HepG2 (cell line): Measurements from ENCODE around the gene PNPLA1. TPM values are rescaled to one million over a fixed set of nuclear protein-coding genes. Genes with fewer than 3 reads are reported as not detected.

ENCODE experiments used
- ATAC-seq: fragments of 200-7000 bp; cut with Tn5 transposase; 3 replicates; pipeline ENCODE4 v1.9.1; 2020; ENCODE audit warnings: mild to moderate bottlenecking, moderate library complexity
- BruUV-seq: library from RNA; stranded (reverse); fragments of 400-500 nt; replicated peaks from 2 replicates; lab custom pipeline; 2021; lab: Mats Ljungman, UMichigan
- CTCF ChIA-PET: fragments of 300-600 bp; formaldehyde crosslinking; extraction: SDS; loops from one replicate; lab custom pipeline; 2021; ENCODE audit warnings: low total read pairs, inconsistent platforms, low intra/inter-chr PET ratio; lab: Yijun Ruan, JAX
- POLR2A ChIA-PET: fragments of 350-600 bp; sonication (Branson Sonifier 250); formaldehyde crosslinking; loops from one replicate; lab custom pipeline; 2020; ENCODE audit warnings: antibody characterized with exemption, inconsistent platforms; lab: Yijun Ruan, JAX
- DNase-seq: peaks from one replicate; pipeline ENCODE4 v3.0.0-alpha.2; 2015; ENCODE audit warnings: low spot score
- FAIRE-seq: peaks from 3 replicates; lab custom pipeline; 2011; peaks lifted over from hg19 to GRCh38; lab: Jason Lieb, UNC
- H2AFZ ChIP-seq: one replicate; pipeline ENCODE4 v1.6.1; 2011; ENCODE audit warnings: low read length, inconsistent platforms
- H3K27ac ChIP-seq: fragments of 300-600 bp; 3 replicates; pipeline ENCODE4 v1.8.0; 2011; ENCODE audit warnings: mixed run types, mild to moderate bottlenecking, mixed read lengths, low read length, inconsistent platforms; ENCODE audit not compliant: insufficient read depth; ENCODE audit errors: extremely low read length
- H3K27me3 ChIP-seq, 2 experiments: fragments of 200-600 bp in 1 of 2; 2 replicates in 1 of 2; 3 replicates in 1 of 2; pipeline versions ENCODE4 v1.6.0 to v1.8.0; 2011; ENCODE audit warnings: low read length in 2 of 2, mild to moderate bottlenecking in 2 of 2, moderate library complexity in 2 of 2, inconsistent platforms in 1 of 2; ENCODE audit not compliant: insufficient read depth in 2 of 2, control insufficient read depth in 1 of 2
- H3K36me3 ChIP-seq, 2 experiments: fragments of 200-600 bp in 1 of 2; replicated peaks in 1 of 2; 2 replicates in 1 of 2; 3 replicates in 1 of 2; pipeline versions ENCODE4 v1.5.1 to v1.8.0; 2011; ENCODE audit warnings: low read length in 2 of 2, inconsistent platforms in 1 of 2; ENCODE audit not compliant: insufficient read depth in 2 of 2, control insufficient read depth in 1 of 2
- H3K4me1 ChIP-seq: 2 replicates; pipeline ENCODE4 v1.5.1; 2012; ENCODE audit warnings: low read length, inconsistent platforms; ENCODE audit not compliant: insufficient read depth
- H3K4me2 ChIP-seq: 2 replicates; pipeline ENCODE4 v1.6.0; 2011; ENCODE audit warnings: low read depth, low read length, inconsistent platforms
- H3K4me3 ChIP-seq, 3 experiments: fragments of 200-600 bp in 1 of 3; sonication (generic), shearing (Covaris generic) in 1 of 3; replicated peaks in 1 of 3; 2 replicates each; pipeline ENCODE4 v1.5.1; 2011 to 2016; ENCODE audit warnings: low read length in 3 of 3, inconsistent platforms in 2 of 3, low read depth in 2 of 3, mild to moderate bottlenecking in 2 of 3, control low read depth in 1 of 3, mixed read lengths in 1 of 3; ENCODE audit not compliant: insufficient read depth in 1 of 3
- H3K79me2 ChIP-seq: one replicate; pipeline ENCODE4 v1.6.1; 2011; ENCODE audit warnings: low read length, inconsistent platforms; ENCODE audit not compliant: insufficient read depth
- H3K9ac ChIP-seq: 2 replicates; pipeline ENCODE4 v1.6.0; 2011; ENCODE audit warnings: mild to moderate bottlenecking, low read depth, low read length, inconsistent platforms; ENCODE audit not compliant: insufficient read depth
- H3K9me3 ChIP-seq: 2 replicates; pipeline ENCODE4 v1.5.1; 2012; ENCODE audit warnings: mild to moderate bottlenecking, low read length
- H4K20me1 ChIP-seq: 2 replicates; pipeline ENCODE4 v1.6.0; 2011; ENCODE audit warnings: inconsistent platforms, mild to moderate bottlenecking, low read length, moderate library complexity; ENCODE audit not compliant: insufficient read depth
- ATF7 ChIP-seq, 2 experiments: fragments of 450-650 bp in 1 of 2; sonication (generic) in 1 of 2; formaldehyde crosslinking in 1 of 2; IDR thresholded peaks; 2 replicates each; pipeline versions ENCODE4 v1.4.0 to v1.6.1; 2016 to 2020; ENCODE audit warnings: antibody characterized with exemption in 1 of 2, mild to moderate bottlenecking in 1 of 2, missing genetic modification reagents in 1 of 2
- ELK4 ChIP-seq: sonication (generic); formaldehyde crosslinking; IDR thresholded peaks from 2 replicates; pipeline ENCODE4 v1.9.0; 2021; ENCODE audit warnings: missing genetic modification reagents, borderline replicate concordance
- HDAC2 ChIP-seq: sonication (generic); formaldehyde crosslinking; IDR thresholded peaks from 2 replicates; pipeline ENCODE4 v1.4.0; 2020; ENCODE audit warnings: missing genetic modification reagents
- MAFF ChIP-seq: IDR thresholded peaks from 2 replicates; pipeline ENCODE4 v1.6.1; 2011; ENCODE audit warnings: low read depth, low read length, improper control_type of control experiment
- MAFK ChIP-seq, 2 experiments: IDR thresholded peaks in 1 of 2; conservative IDR thresholded peaks in 1 of 2; 2 replicates each; pipeline ENCODE4 v1.6.1; 2011; ENCODE audit warnings: improper control_type of control experiment in 2 of 2, low read length in 2 of 2
- WGBS: methylation state at CpG from one replicate; pipeline ENCODE4 v1.1.6; 2017; ENCODE audit warnings: low lambda C conversion rate; 5-methylcytosine and 5-hydroxymethylcytosine counted together
- in situ Hi-C: cut with HindIII; loops from 2 replicates; pipeline ENCODE4 v1.10.0; 2017; ENCODE audit warnings: low pct_unique_long_range_greater_than_20kb; ENCODE audit not compliant: extremely low pct_ligation_motif_present
- intact Hi-C: fragments of 100-400 bp; cut with micrococcal nuclease; formaldehyde crosslinking; loops from one replicate; pipeline ENCODE4 v1.10.0; 2022; ENCODE audit not compliant: unreplicated experiment
- polyA plus RNA-seq, 8 experiments: library from polyadenylated mRNA; depleted of rRNA in 3 of 8; stranded (reverse) in 7 of 8; unstranded in 1 of 8; fragments of >200 nt; fragmentation: Illumina TruSeq in 4 of 8; extraction: Trizol in 4 of 8; gene quantifications; 2 replicates each; pipeline versions ENCODE4 v1.2.1 to v1.2.3, GENCODE V29; 2011 to 2016; ENCODE audit warnings: low read depth in 4 of 8, missing spikeins in 1 of 8, mixed read lengths in 1 of 8; ENCODE audit not compliant: insufficient read depth in 1 of 8
- total RNA-seq, 5 experiments: library from RNA; depleted of rRNA; stranded (reverse); fragments of >200 nt; fragmentation: Illumina TruSeq; extraction: Trizol; gene quantifications; 2 replicates each; pipeline ENCODE4 v1.2.3, GENCODE V29; 2016; ENCODE audit warnings: low read depth in 1 of 5

PNPLA1 gene
- total and polyA plus RNA-seq, 2 of the 13 experiments (the other 11 are each of a cell fraction or from before 2014, with no cell fraction given): not detected

DNA sequence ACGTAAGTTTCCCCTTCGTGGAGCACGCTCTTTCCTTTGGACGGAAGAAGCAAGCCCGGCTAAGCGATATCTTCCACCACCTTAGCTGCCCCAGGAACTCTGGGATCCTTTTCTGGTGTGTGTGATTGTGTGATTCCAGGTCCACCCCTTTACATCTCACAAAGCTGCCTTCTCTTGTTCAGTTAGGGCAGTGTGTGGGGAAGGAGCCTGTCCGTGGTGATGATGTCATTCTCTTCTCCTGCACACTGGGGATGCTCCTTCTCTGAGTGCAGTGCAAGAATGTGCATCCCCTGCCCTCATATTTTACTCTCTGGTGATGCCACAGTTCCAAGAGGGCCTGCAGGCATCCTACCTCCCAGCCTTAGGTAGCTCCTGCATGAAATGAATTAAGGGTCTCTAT is 36.5 kb downstream of the PNPLA1 start:
- in situ Hi-C loops: no loop called here
- 59% methylated on average over 7 of the region's 7 CpGs for WGBS
- H3K27me3 ChIP-seq: peaks cover 0 to 40% of the 10 kb centered on the region in 2 experiments; a peak in 2 of 5 replicates
- TF ChIP-seq ATF7 (IDR thresholded peaks at IDR 0.05) (peak; percentile 90), ATF7 (CRISPR knock-in tag; IDR thresholded peaks at IDR 0.05) (no peak), HDAC2 (no peak)
- TF ChIP-seq, all 625 proteins: peak for 1
- DNase-seq (no peak), ATAC-seq (no peak), FAIRE-seq (no peak)
- intact Hi-C loops: no loop called here
- no peak overlapping the region for H3K27ac ChIP-seq
- H2AFZ ChIP-seq: no peak overlapping the region
- POLR2A ChIA-PET: no interaction called here
- BruUV-seq: no TSS peak
- no peak overlapping the region for H3K4me2 ChIP-seq
- no peak overlapping the region for H3K4me3 ChIP-seq
- CTCF ChIA-PET: no interaction called here
- no peaks in the 10 kb centered on the region for H3K4me1 ChIP-seq
- no peaks in the 10 kb centered on the region for H3K36me3 ChIP-seq
- H3K79me2 ChIP-seq: no peaks in the 10 kb centered on the region
- H4K20me1 ChIP-seq: no peaks in the 10 kb centered on the region
- no peaks in the 10 kb centered on the region for H3K9me3 ChIP-seq
- H3K9ac ChIP-seq: no peak overlapping the region

DNA sequence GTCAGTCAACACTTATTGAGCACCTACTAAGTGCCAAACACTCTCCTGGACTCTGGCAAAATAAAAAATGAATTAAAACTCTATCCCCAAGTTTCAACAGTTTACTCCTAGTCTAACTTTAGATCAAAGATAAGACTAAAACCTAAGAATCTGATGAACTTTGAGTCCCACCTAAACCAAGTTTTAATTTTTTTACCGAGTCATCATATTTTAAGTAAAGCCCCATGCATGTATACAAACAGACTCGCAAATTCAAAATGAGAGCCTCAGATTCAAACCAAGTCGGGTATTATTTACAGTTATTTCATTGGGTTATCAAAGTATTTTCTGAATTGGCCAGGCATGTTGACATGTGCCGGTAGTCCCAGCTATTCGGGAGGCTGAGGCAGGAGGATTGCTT is 38.7 kb downstream of the PNPLA1 start:
- no peak for FAIRE-seq
- CTCF ChIA-PET: no interaction called here
- Histone ChIP-seq H3K27me3 (peaks cover 3 to 59% of the 10 kb centered on the region in 2 experiments; a peak in 3 of 5 replicates), H3K79me2 (no peaks in the 10 kb centered on the region)
- TF ChIP-seq ELK4 (CRISPR knock-in tag) (no peak), MAFF (peak; percentile 98), MAFK (conservative IDR thresholded peaks at IDR 0.05 in 1 of 2, IDR thresholded peaks at IDR 0.05 in 1 of 2; ENCODE audit: low read length in 2 of 2) (peak; percentile 97 to 99)
- TF ChIP-seq, all 625 proteins: peak for 2
- no peak for DNase-seq
- no peaks in the 10 kb centered on the region for H4K20me1 ChIP-seq
- POLR2A ChIA-PET: no interaction called here
- no peak overlapping the region for H3K9ac ChIP-seq
- no TSS peak for BruUV-seq
- in situ Hi-C loops (no loop called here), intact Hi-C loops (no loop called here)
- no peak overlapping the region for H3K4me2 ChIP-seq
- H3K4me1 ChIP-seq: peaks cover 4% of the 10 kb centered on the region; the same call in 1 of the 2 replicates
- no peak overlapping the region for H3K27ac ChIP-seq
- no peak for ATAC-seq
- H2AFZ ChIP-seq: no peak overlapping the region
- no peak overlapping the region for H3K4me3 ChIP-seq
- 69% methylated on average over 5 of the region's 5 CpGs for WGBS
- no peaks in the 10 kb centered on the region for H3K36me3 ChIP-seq
- no peaks in the 10 kb centered on the region for H3K9me3 ChIP-seq
